ENCODE measurements around the gene CARD6. TPM values are rescaled to one million over a fixed set of nuclear protein-coding genes. Genes with fewer than 3 reads are reported as not detected.

CARD6 gene
- total RNA-seq, 1 donor from 2014 or later: 1.0 TPM

DNA sequence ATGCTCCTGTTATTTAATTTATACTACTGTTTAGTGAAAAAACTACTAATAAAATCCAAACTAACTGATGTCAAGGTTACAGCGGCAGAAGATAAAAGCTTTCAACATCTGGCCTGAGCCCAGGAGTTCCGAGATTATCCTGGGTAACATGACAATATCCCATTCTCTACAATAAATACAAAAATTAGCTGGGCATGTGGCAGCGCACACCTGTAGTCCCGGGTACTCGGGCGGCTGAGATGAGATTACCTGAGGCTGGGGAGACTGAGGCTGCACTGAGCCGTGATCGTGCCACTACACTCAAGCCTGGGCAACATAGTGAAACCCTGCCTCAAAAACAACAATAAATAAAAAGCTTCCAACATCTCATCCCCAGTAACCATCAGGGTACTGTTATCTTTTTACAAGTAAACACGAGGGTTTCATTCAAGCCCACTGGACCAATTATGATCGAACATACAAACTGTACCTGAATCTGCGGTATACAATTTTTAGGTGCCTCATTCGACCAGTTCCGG is 7.4 kb upstream of the CARD6 start:
- no peak overlapping the region for H2AFZ ChIP-seq (ENCODE audit: low read depth, low read length)
- peak overlapping the region; percentile 99 for H3K4me3 Mint-ChIP-seq (ENCODE audit: unreplicated experiment)
- FAIRE-seq: no peak
- H3K36me3 ChIP-seq (ENCODE audit: insufficient read depth, low read length): peaks cover 49% of the 10 kb centered on the region
- H3K9ac ChIP-seq (ENCODE audit: low read length): peak overlapping the region; percentile 99
- peaks cover 61% of the 10 kb centered on the region for H4K20me1 ChIP-seq (ENCODE audit: insufficient read depth, low read length)
- H3K9me3 Mint-ChIP-seq (ENCODE audit: unreplicated experiment): no peaks in the 10 kb centered on the region
- H3K27ac Mint-ChIP-seq (ENCODE audit: unreplicated experiment): peak overlapping the region; percentile 100
- H3K4me1 ChIP-seq (ENCODE audit: insufficient read depth, low read length): peaks cover 29% of the 10 kb centered on the region
- no peaks in the 10 kb centered on the region for H3K27me3 Mint-ChIP-seq (ENCODE audit: low read depth, unreplicated experiment)
- peaks cover 60% of the 10 kb centered on the region for H3K79me2 ChIP-seq (ENCODE audit: insufficient read depth, low read length)
- H3K4me2 ChIP-seq (ENCODE audit: low read length): peak overlapping the region; percentile 90
- DNase-seq (ENCODE audit: low read depth): no peak
- H3K27me3 ChIP-seq (ENCODE audit: insufficient read depth, low read length): no peaks in the 10 kb centered on the region
- no peaks in the 10 kb centered on the region for H3K9me3 ChIP-seq (ENCODE audit: insufficient read depth, low read depth, low read length)
- H3K27ac ChIP-seq (ENCODE audit: low read depth, low read length): peak overlapping the region; percentile 96
- TF ChIP-seq, protein P1, sequence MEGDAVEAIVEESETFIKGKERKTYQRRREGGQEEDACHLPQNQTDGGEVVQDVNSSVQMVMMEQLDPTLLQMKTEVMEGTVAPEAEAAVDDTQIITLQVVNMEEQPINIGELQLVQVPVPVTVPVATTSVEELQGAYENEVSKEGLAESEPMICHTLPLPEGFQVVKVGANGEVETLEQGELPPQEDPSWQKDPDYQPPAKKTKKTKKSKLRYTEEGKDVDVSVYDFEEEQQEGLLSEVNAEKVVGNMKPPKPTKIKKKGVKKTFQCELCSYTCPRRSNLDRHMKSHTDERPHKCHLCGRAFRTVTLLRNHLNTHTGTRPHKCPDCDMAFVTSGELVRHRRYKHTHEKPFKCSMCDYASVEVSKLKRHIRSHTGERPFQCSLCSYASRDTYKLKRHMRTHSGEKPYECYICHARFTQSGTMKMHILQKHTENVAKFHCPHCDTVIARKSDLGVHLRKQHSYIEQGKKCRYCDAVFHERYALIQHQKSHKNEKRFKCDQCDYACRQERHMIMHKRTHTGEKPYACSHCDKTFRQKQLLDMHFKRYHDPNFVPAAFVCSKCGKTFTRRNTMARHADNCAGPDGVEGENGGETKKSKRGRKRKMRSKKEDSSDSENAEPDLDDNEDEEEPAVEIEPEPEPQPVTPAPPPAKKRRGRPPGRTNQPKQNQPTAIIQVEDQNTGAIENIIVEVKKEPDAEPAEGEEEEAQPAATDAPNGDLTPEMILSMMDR (IDR thresholded peaks at IDR 0.05; ENCODE audit: insufficient read depth, low read depth, low read length): no peak
- peaks cover 27% of the 10 kb centered on the region for H3K4me1 Mint-ChIP-seq (ENCODE audit: low read depth, unreplicated experiment)
- peaks cover 35% of the 10 kb centered on the region for H3K36me3 Mint-ChIP-seq (ENCODE audit: low read depth, unreplicated experiment)
- peak overlapping the region; percentile 99 for H3K4me3 ChIP-seq (ENCODE audit: insufficient read depth, low read depth, low read length)

DNA sequence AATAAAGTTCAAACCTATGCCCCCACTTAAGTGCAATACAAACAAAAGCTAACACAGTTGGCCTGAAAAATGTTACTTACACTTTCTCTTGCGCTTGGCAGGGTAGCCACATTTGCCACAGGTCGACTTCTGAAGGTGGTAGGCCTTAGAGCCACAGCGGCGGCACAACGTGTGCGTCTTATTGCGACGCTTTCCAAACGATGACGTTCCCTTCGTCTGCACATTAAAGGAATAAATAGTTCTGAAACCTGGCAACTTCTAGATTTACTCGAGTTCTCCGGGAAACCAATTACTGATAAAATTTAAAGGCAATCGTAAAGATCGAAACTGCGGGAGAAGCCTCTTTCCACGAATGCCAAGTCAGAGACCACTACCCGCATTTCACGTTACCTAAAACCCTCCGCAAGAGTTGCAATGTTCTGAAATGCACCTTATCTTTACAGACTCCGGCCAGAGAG is 6.7 kb upstream of the CARD6 start:
- H2AFZ ChIP-seq (ENCODE audit: low read depth, low read length): no peak overlapping the region
- H3K36me3 ChIP-seq (ENCODE audit: insufficient read depth, low read length): peaks cover 43% of the 10 kb centered on the region

More for the DNA sequence above, 6.7 kb upstream of the CARD6 start:
- peaks cover 30% of the 10 kb centered on the region for H3K36me3 Mint-ChIP-seq (ENCODE audit: low read depth, unreplicated experiment)
- Histone ChIP-seq H3K79me2 (ENCODE audit: insufficient read depth, low read length) (peaks cover 54% of the 10 kb centered on the region), H3K27me3 (ENCODE audit: insufficient read depth, low read length) (no peaks in the 10 kb centered on the region), H4K20me1 (ENCODE audit: insufficient read depth, low read length) (peaks cover 54% of the 10 kb centered on the region), H3K4me3 (ENCODE audit: insufficient read depth, low read depth, low read length) (peak overlapping the region; percentile 99), H3K4me2 (ENCODE audit: low read length) (peak overlapping the region; percentile 90), H3K27ac (ENCODE audit: low read depth, low read length) (peak overlapping the region; percentile 96), H3K4me1 (ENCODE audit: insufficient read depth, low read length) (peaks cover 26% of the 10 kb centered on the region), H3K9me3 (ENCODE audit: insufficient read depth, low read depth, low read length) (no peaks in the 10 kb centered on the region), H3K9ac (ENCODE audit: low read length) (peak overlapping the region; percentile 99)
- FAIRE-seq (no peak), DNase-seq (ENCODE audit: low read depth) (peak; percentile 29)
- no peak for TF ChIP-seq EZH2 (IDR thresholded peaks at IDR 0.05; ENCODE audit: insufficient read depth, low read length)
- TF ChIP-seq, protein P1 (IDR thresholded peaks at IDR 0.05; ENCODE audit: insufficient read depth, low read depth, low read length): no peak
- no peaks in the 10 kb centered on the region for H3K27me3 Mint-ChIP-seq (ENCODE audit: low read depth, unreplicated experiment)
- H3K27ac Mint-ChIP-seq (ENCODE audit: unreplicated experiment): peak overlapping the region; percentile 100
- peaks cover 22% of the 10 kb centered on the region for H3K4me1 Mint-ChIP-seq (ENCODE audit: low read depth, unreplicated experiment)
- H3K9me3 Mint-ChIP-seq (ENCODE audit: unreplicated experiment): no peaks in the 10 kb centered on the region
- peak overlapping the region; percentile 99 for H3K4me3 Mint-ChIP-seq (ENCODE audit: unreplicated experiment)
